AG04449 (cell line): Measurements from ENCODE around the gene FDX1.

Experiments
- CTCF ChIA-PET: fragments of 350-600 bp; formaldehyde crosslinking; extraction: SDS; loops from one replicate; lab custom pipeline; 2021; ENCODE audit warnings: antibody characterized with exemption; lab: Yijun Ruan, JAX
- POLR2A ChIA-PET: fragments of 400-600, 350-600 bp; formaldehyde crosslinking; extraction: SDS; loops from one replicate; lab custom pipeline; 2020; ENCODE audit warnings: antibody characterized with exemption, inconsistent platforms; lab: Yijun Ruan, JAX
- DNase-seq: peaks from one replicate; pipeline ENCODE4 v3.0.0-alpha.2; 2010; ENCODE audit warnings: low read depth, low spot score
- H3K4me3 ChIP-seq: 2 replicates; pipeline ENCODE4 v1.5.1; 2011; ENCODE audit warnings: low read depth, mild to moderate bottlenecking, control low read depth, low read length
- TF ChIP-seq, protein P1 (sequence below): IDR thresholded peaks from one replicate; pipeline ENCODE4 v1.5.1; 2011; ENCODE audit warnings: mild to moderate bottlenecking, moderate library complexity, low read length, control low read depth, inconsistent platforms; ENCODE audit not compliant: insufficient read depth; ENCODE audit errors: missing control alignments

The FDX1 gene

DNA sequence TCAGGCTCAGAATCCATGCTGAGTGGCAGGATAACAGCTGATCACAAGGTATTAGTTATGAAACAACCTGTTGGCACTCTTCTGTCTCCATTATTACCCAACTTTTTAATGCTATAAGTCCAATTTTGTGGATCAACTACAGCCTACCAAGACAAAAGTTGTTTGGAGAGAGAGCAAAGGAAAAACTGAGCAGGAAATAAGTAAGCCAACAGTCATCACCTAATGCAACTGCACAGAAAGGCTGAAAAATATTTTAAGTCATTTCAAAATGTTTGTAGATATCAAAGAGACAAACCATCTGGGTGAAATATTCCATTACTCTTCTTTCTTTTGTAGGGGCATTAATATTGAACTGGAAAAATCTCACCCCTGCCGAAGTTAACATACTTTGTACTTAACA is 41.6 kb downstream of the FDX1 start:
- H3K4me3 ChIP-seq = no peak overlapping the region
- DNase-seq = no peak
- ChIA-PET CTCF (interaction anchor here (0.6 kb wide), 1 partner anchor 192 kb away, joined by 3 read pairs; no protein-coding TSS in a partner anchor), POLR2A (no interaction called here)
- TF ChIP-seq, protein P1, sequence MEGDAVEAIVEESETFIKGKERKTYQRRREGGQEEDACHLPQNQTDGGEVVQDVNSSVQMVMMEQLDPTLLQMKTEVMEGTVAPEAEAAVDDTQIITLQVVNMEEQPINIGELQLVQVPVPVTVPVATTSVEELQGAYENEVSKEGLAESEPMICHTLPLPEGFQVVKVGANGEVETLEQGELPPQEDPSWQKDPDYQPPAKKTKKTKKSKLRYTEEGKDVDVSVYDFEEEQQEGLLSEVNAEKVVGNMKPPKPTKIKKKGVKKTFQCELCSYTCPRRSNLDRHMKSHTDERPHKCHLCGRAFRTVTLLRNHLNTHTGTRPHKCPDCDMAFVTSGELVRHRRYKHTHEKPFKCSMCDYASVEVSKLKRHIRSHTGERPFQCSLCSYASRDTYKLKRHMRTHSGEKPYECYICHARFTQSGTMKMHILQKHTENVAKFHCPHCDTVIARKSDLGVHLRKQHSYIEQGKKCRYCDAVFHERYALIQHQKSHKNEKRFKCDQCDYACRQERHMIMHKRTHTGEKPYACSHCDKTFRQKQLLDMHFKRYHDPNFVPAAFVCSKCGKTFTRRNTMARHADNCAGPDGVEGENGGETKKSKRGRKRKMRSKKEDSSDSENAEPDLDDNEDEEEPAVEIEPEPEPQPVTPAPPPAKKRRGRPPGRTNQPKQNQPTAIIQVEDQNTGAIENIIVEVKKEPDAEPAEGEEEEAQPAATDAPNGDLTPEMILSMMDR = no peak

DNA sequence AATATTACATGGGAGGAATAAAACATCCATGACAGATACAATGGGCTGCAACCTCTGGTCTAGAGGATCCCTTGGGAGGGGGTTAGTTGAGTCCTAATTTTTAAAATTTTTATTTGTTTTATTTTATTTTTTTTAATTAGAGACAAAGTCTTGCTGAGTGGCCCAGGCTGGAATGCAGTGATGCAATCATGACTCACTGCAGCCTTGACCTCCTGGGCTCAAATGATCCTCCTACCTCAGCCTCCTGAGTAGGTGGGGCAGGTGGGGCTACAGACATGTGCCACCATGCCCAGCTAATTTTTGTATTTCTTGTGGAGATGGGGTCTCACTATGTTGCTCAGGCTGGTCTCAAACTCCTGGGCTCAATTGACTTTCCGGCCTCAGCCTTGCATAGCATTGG is 43.1 kb downstream of the FDX1 start:
- POLR2A ChIA-PET = no interaction called here
- H3K4me3 ChIP-seq = no peak overlapping the region
- CTCF ChIA-PET = no interaction called here
- TF ChIP-seq, protein P1 = no peak
- DNase-seq = no peak

DNA sequence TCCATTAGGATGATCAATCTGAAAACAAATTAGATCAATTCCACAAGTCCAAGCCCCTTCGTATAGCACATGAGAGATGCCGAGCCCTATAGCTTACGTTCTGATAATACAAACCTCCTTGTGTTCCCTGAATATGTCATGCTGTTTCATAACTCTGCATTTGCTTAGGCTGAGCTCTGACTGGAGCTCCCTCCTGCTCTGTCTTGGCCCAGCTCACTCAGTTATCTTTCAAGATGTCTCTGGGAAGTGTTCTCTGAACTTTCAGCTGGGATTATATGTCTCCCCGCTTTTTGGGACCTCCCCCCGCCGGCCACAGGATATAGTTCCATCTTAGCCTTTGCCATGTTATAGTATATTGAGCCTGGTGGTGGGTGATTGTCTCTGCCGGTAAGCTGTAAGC is 44.0 kb downstream of the FDX1 start:
- TF ChIP-seq, protein P1 = no peak
- POLR2A ChIA-PET = no interaction called here

DNA sequence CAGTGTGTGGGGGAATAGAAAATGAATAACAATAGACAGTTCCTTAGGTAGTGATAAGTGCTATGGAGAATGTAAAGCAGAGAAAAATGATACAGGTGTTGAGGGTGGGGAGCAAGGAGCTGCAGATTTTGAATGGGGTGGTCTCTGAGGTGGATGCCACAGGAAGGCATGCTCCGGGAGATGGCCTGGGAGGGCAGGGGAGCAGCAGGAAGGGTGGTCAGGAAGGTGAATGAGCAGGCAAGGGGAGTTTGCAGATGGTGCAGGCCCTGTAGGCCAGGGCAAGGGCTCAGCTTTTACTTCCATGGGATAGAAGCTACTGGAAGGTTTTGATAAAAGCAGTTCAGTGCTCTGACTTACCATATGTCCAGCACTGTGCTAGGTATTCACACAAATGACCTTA is 44.8 kb downstream of the FDX1 start:
- H3K4me3 ChIP-seq = no peak overlapping the region
- ChIA-PET CTCF (interaction anchor here (2.5 kb wide), 1 partner anchor 39 kb away, joined by 6 read pairs; no protein-coding TSS in a partner anchor), POLR2A (no interaction called here)
- TF ChIP-seq, protein P1 = no peak
- DNase-seq = no peak

More for the DNA sequence above, 44.0 kb downstream of the FDX1 start:
- no peak overlapping the region for H3K4me3 ChIP-seq
- no peak for DNase-seq
- CTCF ChIA-PET = no interaction called here

DNA sequence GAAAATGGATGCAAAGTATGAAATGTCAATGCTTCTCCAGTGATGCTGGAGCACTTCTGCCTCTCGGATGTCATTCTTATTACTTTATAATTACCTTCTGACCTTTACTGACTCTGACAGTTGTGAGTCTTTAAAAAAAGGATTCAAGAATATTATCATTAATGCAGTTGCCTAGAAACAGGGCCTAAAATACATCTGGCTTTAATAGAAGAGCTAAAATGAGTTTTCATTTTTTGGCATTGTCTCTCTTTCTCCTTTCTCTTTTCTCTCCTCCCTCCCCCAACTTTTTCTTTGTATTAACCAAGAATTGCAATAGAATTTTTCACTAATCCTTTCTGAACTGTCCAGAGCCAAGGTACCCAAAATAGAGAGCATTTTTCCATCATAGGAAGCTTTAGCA is 45.9 kb downstream of the FDX1 start:
- POLR2A ChIA-PET = no interaction called here
- H3K4me3 ChIP-seq = no peak overlapping the region
- CTCF ChIA-PET = interaction anchor here (2.5 kb wide), 1 partner anchor 40 kb away, joined by 6 read pairs; no protein-coding TSS in a partner anchor
- DNase-seq = no peak
- TF ChIP-seq, protein P1 = no peak

DNA sequence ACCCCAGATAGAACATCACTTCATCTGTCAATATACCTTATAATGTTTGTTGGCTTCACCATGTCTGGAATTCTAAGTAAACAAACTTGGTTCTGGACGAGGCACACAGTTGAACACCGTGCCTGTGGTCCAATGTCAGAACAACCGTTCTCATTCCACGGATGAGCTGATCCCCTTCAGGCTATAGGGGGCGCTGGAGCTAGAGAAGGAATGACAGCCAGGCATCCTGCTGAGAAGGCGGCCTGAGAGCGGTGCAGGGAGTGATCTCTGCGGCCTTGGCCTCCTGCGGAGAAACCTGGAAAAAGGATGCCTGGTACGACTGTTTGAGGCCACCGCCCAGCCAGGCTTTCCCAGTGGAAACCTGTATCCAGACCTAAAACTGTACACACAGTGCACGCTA is 48.7 kb downstream of the FDX1 start:
- DNase-seq = no peak
- TF ChIP-seq, protein P1 = no peak

More for the DNA sequence above, 48.7 kb downstream of the FDX1 start:
- H3K4me3 ChIP-seq = no peak overlapping the region
- ChIA-PET CTCF (no interaction called here), POLR2A (interaction anchor here (0.6 kb wide), 1 partner anchor 982 kb away, joined by 3 read pairs; no protein-coding TSS in a partner anchor)
